ENCODE measurements around the gene FXYD3.

Gene FXYD3

DNA sequence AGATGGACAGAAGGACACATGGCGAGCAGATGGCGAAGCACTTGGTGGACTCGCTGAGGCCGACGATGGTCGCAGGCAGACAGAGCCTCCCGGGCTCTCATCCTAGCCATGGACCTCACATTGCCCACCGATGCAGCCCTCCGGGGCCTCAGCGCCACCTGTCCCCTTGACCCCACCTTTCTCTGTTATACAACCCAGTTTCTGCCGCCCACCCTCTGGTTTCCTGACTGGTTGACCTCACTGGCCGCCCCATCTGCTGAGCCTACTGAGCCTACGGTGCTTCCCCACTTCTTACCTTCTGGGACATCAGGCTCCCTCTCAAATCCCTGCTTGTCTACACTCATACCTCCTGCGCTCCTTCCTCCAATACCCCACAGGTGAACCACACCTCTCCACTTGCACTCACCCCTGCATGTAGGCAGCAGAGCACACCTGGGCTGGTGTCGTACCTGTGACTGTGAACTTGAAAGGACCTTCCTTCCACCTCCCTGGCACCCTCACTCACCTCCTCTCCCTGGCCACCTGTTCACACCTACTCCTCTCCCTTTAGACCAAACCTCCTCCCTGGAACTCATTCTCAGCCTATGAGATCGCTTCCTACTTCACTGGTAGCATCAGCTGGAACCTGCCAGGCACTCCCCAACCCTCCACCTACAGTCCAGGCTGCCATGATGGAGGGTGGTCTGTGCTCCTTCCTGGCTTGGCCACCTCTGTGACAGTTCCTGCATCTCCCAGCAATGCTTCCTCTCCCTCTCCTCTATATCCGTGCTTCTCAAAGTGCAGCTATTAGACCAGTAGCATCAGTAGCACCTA is 38.0 kb upstream of the FXYD3 start:
- no peak for DNase-seq (ENCODE audit: low read depth)
- no peak overlapping the region for H3K4me3 ChIP-seq (ENCODE audit: low read length)
- TF ChIP-seq, protein P1, sequence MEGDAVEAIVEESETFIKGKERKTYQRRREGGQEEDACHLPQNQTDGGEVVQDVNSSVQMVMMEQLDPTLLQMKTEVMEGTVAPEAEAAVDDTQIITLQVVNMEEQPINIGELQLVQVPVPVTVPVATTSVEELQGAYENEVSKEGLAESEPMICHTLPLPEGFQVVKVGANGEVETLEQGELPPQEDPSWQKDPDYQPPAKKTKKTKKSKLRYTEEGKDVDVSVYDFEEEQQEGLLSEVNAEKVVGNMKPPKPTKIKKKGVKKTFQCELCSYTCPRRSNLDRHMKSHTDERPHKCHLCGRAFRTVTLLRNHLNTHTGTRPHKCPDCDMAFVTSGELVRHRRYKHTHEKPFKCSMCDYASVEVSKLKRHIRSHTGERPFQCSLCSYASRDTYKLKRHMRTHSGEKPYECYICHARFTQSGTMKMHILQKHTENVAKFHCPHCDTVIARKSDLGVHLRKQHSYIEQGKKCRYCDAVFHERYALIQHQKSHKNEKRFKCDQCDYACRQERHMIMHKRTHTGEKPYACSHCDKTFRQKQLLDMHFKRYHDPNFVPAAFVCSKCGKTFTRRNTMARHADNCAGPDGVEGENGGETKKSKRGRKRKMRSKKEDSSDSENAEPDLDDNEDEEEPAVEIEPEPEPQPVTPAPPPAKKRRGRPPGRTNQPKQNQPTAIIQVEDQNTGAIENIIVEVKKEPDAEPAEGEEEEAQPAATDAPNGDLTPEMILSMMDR (IDR thresholded peaks at IDR 0.05; ENCODE audit: insufficient read depth, low read depth, low read length, missing control alignments), result no peak

DNA sequence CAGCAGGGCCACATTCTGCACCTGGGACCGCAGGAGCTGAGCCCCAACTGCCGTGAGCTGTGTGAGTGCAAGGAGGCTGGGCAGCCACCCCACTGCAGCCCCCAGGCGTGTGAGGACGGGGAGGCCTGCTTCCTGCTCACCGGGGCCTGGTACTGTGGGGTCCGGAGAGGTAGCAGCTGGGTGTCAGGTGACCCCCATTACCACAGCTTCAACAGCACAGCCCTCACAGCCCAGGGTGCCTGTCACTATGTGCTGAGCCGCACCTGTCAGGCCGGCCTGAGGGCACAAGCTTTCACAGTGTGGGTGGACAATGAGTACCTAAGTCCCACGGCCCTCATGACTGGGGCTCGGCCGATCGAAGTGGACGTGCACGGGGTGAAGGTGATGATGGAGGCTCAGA is 35.8 kb upstream of the FXYD3 start:
- TF ChIP-seq, protein P1 (IDR thresholded peaks at IDR 0.05; ENCODE audit: insufficient read depth, low read depth, low read length, missing control alignments), result no peak
- no peak for DNase-seq (ENCODE audit: low read depth)
- H3K4me3 ChIP-seq (ENCODE audit: low read length), result no peak overlapping the region

DNA sequence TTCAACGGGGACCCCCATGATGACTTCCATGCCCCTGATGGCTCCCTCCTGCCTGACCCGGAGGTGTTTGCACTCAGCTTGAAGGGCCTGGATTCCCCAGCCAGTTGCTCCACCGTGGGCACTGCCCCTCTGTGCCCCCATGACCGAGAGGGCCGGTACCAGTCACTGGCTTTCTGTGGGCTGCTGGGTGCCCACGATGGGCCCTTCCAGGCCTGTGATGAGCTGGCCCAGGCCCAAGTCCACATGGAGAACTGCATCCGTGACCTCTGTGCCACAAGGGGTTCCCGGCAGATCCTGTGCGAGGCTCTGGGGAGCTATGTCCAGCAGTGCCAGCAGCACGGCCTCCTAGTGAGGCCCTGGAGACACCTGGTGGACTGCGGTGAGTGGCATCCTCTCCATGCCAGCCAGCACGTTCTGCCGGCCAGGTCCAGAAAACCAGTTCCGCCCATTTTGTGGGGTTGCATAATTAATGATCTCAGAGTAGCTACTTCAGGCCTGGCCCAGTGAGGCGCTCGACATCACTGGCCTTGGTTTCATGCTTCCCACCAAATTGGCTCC is 34.9 kb upstream of the FXYD3 start:
- no peak overlapping the region for H3K4me3 ChIP-seq (ENCODE audit: low read length)
- TF ChIP-seq, protein P1 (IDR thresholded peaks at IDR 0.05; ENCODE audit: insufficient read depth, low read depth, low read length, missing control alignments), result no peak
- no peak for DNase-seq (ENCODE audit: low read depth)

DNA sequence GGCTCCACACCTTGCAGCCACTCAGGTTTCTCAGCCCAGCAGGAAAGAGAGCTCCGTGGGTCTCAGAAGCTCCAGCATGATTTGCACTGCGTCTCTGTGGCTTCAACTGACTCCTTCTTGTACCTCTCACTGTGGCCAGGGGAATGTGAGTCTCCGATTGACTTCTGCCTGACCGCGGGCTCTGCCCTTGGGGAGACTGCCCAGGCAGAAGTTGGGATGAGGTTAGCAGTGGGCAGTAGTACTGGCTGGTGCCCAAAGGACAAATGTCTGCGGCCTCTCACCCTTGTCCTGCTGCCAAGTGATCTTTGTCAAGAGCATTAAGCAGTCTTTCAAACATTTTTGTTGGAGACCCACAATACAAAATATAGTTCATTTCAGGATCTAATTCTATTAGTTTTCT is 34.4 kb upstream of the FXYD3 start:
- no peak overlapping the region for H3K4me3 ChIP-seq (ENCODE audit: low read length)
- no peak for DNase-seq (ENCODE audit: low read depth)
- TF ChIP-seq, protein P1 (IDR thresholded peaks at IDR 0.05; ENCODE audit: insufficient read depth, low read depth, low read length, missing control alignments), result no peak

DNA sequence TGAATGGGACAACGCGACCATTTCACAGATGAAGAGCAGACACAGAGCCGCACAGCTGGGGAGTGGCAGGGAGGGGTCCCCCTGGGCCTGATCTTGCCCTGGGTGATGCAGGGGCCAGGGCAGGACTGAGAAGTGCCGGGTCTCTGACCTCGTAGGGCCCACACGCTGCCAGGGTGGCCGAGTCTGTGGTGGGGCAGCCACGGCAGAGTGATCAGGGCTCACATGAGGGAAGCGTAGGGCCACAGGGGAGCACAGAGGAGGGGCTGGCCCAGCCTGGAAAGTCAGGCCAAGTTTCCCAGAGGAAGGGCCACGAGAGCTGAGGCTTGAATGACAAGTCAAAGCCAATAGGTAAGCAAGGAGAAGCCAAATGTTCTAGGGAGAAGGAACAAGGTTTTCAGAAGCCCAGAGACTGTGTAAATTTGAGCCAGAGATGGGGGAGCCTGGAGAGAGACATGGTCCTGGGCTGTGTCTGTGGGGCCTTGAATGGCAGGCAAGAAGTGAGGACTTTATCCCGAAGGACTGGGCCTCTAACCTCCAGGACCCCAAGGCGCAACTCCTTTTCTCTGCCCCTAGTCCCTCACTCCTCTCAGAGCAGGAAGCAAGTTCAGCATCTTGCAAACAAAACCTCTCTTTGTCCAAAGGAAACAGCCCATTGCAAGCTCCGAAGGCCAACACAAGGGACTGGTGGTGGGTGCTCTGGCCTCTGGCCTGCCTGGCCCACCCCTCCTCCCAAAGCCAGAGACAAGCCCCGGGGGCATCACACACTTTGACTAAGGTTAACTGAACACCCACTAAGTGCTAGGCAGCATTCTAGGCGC is 31.7 kb upstream of the FXYD3 start:
- TF ChIP-seq, protein P1 (IDR thresholded peaks at IDR 0.05; ENCODE audit: insufficient read depth, low read depth, low read length, missing control alignments), result no peak
- H3K4me3 ChIP-seq (ENCODE audit: low read length), result no peak overlapping the region
- DNase-seq (ENCODE audit: low read depth), result no peak

DNA sequence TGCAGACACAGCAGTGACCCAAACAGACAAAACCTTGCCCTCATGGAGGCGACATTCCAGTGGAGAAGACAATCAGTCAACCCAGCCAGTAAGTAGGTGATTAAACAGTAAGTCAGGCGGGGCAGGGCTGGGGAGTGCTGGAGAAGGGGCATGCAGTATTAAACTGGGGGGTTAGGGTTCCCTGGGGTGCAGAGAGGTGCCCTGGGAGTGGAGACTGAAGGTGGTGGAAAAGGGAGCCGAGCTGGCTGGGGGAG is 31.2 kb upstream of the FXYD3 start:
- H3K4me3 ChIP-seq (ENCODE audit: low read length), result no peak overlapping the region
- TF ChIP-seq, protein P1 (IDR thresholded peaks at IDR 0.05; ENCODE audit: insufficient read depth, low read depth, low read length, missing control alignments), result no peak
- no peak for DNase-seq (ENCODE audit: low read depth)
